Measurements from ENCODE around the gene IQSEC3. TPM values are rescaled to one million over a fixed set of nuclear protein-coding genes. Genes with fewer than 3 reads are reported as not detected.

IQSEC3 gene
- total RNA-seq, 1 experiment from 2014 or later = 1.7 TPM

GRCh38 chr12:99605-100004 lies 33.0 kb downstream of the IQSEC3 start (continued):
- TF ChIP-seq RELA (CRISPR knock-in tag; IDR thresholded peaks at IDR 0.05; ENCODE audit: borderline replicate concordance) = no peak
- no peak for TF ChIP-seq SP1 (CRISPR knock-in tag; conservative IDR thresholded peaks at IDR 0.05)

GRCh38 chr12:101969-102878 lies 35.7 kb downstream of the IQSEC3 start:
- Mint-ChIP-seq H3K4me3 (no peak overlapping the region), H3K36me3 (no peaks in the 10 kb centered on the region), H3K27ac (no peak overlapping the region), H3K4me1 (peaks cover 58% of the 10 kb centered on the region), H3K9me3 (no peaks in the 10 kb centered on the region), H3K27me3 (ENCODE audit: low read depth) (peaks cover 13% of the 10 kb centered on the region)
- POLR2A ChIA-PET = no interaction called here
- ATAC-seq (no peak), DNase-seq (ENCODE audit: low spot score) (no peak)
- TF ChIP-seq SMAD3 (CRISPR knock-in tag; IDR thresholded peaks at IDR 0.05; ENCODE audit: borderline replicate concordance) (no peak), EMX1 (CRISPR knock-in tag; IDR thresholded peaks at IDR 0.05) (no peak), USF2 (CRISPR knock-in tag; IDR thresholded peaks at IDR 0.05) (no peak), ZNF425 (CRISPR knock-in tag; conservative IDR thresholded peaks at IDR 0.05) (no peak)
- TF ChIP-seq, protein P1, sequence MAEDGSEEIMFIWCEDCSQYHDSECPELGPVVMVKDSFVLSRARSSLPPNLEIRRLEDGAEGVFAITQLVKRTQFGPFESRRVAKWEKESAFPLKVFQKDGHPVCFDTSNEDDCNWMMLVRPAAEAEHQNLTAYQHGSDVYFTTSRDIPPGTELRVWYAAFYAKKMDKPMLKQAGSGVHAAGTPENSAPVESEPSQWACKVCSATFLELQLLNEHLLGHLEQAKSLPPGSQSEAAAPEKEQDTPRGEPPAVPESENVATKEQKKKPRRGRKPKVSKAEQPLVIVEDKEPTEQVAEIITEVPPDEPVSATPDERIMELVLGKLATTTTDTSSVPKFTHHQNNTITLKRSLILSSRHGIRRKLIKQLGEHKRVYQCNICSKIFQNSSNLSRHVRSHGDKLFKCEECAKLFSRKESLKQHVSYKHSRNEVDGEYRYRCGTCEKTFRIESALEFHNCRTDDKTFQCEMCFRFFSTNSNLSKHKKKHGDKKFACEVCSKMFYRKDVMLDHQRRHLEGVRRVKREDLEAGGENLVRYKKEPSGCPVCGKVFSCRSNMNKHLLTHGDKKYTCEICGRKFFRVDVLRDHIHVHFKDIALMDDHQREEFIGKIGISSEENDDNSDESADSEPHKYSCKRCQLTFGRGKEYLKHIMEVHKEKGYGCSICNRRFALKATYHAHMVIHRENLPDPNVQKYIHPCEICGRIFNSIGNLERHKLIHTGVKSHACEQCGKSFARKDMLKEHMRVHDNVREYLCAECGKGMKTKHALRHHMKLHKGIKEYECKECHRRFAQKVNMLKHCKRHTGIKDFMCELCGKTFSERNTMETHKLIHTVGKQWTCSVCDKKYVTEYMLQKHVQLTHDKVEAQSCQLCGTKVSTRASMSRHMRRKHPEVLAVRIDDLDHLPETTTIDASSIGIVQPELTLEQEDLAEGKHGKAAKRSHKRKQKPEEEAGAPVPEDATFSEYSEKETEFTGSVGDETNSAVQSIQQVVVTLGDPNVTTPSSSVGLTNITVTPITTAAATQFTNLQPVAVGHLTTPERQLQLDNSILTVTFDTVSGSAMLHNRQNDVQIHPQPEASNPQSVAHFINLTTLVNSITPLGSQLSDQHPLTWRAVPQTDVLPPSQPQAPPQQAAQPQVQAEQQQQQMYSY (CRISPR knock-in tag; IDR thresholded peaks at IDR 0.05) = no peak
- CTCF ChIA-PET = interaction anchor here (0.6 to 2.3 kb wide), 4 partner anchors 50 to 118 kb away, joined by 3 to 11 read pairs (median 7); no protein-coding TSS in a partner anchor

GRCh38 chr12:102879-103168 lies 36.3 kb downstream of the IQSEC3 start:
- Mint-ChIP-seq H3K27me3 (ENCODE audit: low read depth) (peaks cover 13% of the 10 kb centered on the region), H3K9me3 (no peaks in the 10 kb centered on the region), H3K36me3 (no peaks in the 10 kb centered on the region), H3K4me3 (no peak overlapping the region), H3K4me1 (peaks cover 57% of the 10 kb centered on the region), H3K27ac (no peak overlapping the region)
- DNase-seq (ENCODE audit: low spot score) (no peak), ATAC-seq (no peak)
- ChIA-PET CTCF (interaction anchor here (2.2 to 2.3 kb wide), 2 partner anchors 50 to 117 kb away, joined by 8 to 11 read pairs; no protein-coding TSS in a partner anchor), POLR2A (no interaction called here)
- TF ChIP-seq, protein P1 (CRISPR knock-in tag; IDR thresholded peaks at IDR 0.05) = no peak
- TF ChIP-seq ZNF121 (CRISPR knock-in tag; IDR thresholded peaks at IDR 0.05) (no peak), CREB1 (CRISPR knock-in tag; IDR thresholded peaks at IDR 0.05) (no peak), HMGA2 (CRISPR knock-in tag; IDR thresholded peaks at IDR 0.05) (no peak), ZNF263 (CRISPR knock-in tag; IDR thresholded peaks at IDR 0.05; ENCODE audit: low read depth) (no peak), ZNF232 (CRISPR knock-in tag; IDR thresholded peaks at IDR 0.05) (no peak), SOX15 (CRISPR knock-in tag; IDR thresholded peaks at IDR 0.05) (no peak), NFATC4 (CRISPR knock-in tag; IDR thresholded peaks at IDR 0.05) (no peak)
- TF ChIP-seq, protein P2, sequence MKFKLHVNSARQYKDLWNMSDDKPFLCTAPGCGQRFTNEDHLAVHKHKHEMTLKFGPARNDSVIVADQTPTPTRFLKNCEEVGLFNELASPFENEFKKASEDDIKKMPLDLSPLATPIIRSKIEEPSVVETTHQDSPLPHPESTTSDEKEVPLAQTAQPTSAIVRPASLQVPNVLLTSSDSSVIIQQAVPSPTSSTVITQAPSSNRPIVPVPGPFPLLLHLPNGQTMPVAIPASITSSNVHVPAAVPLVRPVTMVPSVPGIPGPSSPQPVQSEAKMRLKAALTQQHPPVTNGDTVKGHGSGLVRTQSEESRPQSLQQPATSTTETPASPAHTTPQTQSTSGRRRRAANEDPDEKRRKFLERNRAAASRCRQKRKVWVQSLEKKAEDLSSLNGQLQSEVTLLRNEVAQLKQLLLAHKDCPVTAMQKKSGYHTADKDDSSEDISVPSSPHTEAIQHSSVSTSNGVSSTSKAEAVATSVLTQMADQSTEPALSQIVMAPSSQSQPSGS (CRISPR knock-in tag; IDR thresholded peaks at IDR 0.05; ENCODE audit: borderline replicate concordance, low read depth) = no peak
- TF ChIP-seq, protein P3, sequence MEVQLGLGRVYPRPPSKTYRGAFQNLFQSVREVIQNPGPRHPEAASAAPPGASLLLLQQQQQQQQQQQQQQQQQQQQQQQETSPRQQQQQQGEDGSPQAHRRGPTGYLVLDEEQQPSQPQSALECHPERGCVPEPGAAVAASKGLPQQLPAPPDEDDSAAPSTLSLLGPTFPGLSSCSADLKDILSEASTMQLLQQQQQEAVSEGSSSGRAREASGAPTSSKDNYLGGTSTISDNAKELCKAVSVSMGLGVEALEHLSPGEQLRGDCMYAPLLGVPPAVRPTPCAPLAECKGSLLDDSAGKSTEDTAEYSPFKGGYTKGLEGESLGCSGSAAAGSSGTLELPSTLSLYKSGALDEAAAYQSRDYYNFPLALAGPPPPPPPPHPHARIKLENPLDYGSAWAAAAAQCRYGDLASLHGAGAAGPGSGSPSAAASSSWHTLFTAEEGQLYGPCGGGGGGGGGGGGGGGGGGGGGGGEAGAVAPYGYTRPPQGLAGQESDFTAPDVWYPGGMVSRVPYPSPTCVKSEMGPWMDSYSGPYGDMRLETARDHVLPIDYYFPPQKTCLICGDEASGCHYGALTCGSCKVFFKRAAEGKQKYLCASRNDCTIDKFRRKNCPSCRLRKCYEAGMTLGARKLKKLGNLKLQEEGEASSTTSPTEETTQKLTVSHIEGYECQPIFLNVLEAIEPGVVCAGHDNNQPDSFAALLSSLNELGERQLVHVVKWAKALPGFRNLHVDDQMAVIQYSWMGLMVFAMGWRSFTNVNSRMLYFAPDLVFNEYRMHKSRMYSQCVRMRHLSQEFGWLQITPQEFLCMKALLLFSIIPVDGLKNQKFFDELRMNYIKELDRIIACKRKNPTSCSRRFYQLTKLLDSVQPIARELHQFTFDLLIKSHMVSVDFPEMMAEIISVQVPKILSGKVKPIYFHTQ (CRISPR knock-in tag; IDR thresholded peaks at IDR 0.05) = no peak
